HCT116 (cell line): Measurements from ENCODE around the gene VAV1. TPM values are rescaled to one million over a fixed set of nuclear protein-coding genes. Genes with fewer than 3 reads are reported as not detected.

Experiments
- ATAC-seq: fragments of 200-7000 bp; cut with Tn5 transposase; 2 replicates; pipeline ENCODE4 v1.9.1; 2020; ENCODE audit warnings: mild to moderate bottlenecking, moderate library complexity
- BruUV-seq: library from RNA; stranded (reverse); fragments of 400-500 nt; replicated peaks from 2 replicates; lab custom pipeline; 2021; lab: Mats Ljungman, UMichigan
- CTCF ChIA-PET: fragments of 300-600 bp; sonication (Branson Sonifier 250); formaldehyde crosslinking; loops from one replicate; lab custom pipeline; 2021; ENCODE audit warnings: antibody characterized with exemption; lab: Charles Lee
- POLR2A ChIA-PET: fragments of 300-600, 350-600 bp; sonication (Branson Sonifier 250); formaldehyde crosslinking; loops from one replicate; lab custom pipeline; 2021; ENCODE audit warnings: antibody characterized with exemption; lab: Charles Lee
- RAD21 ChIA-PET, 2 experiments: fragments of 300-600 bp; sonication (Branson Sonifier 250); formaldehyde crosslinking; loops; one replicate each; lab custom pipeline; 2023; ENCODE audit warnings: low total read pairs in 2 of 2; ENCODE audit not compliant: uncharacterized antibody in 2 of 2, unreplicated experiment in 2 of 2, low non-redundant PET in 1 of 2; lab: Charles Lee
- DNase-seq: peaks from one replicate; pipeline ENCODE4 v3.0.0-alpha.2; 2010; ENCODE audit warnings: low read depth, low spot score
- H2AFZ ChIP-seq: fragments of 200-600 bp; shearing (Covaris generic), sonication (generic); 2 replicates; pipeline ENCODE4 v1.6.1; 2017; ENCODE audit warnings: low read depth, mixed run types, mixed read lengths, antibody characterized with exemption, low read length; ENCODE audit not compliant: poor library complexity, severe bottlenecking
- H3K27ac ChIP-seq: 2 replicates; pipeline ENCODE4 v1.5.1; 2012; ENCODE audit warnings: low read depth, low read length
- H3K27me3 ChIP-seq: fragments of 200-600 bp; sonication (generic); 2 replicates; pipeline ENCODE4 v1.6.1; 2016; ENCODE audit warnings: mixed run types, low read length, mixed read lengths; ENCODE audit not compliant: insufficient read depth
- H3K36me3 ChIP-seq, 2 experiments: fragments of 200-500 bp in 1 of 2; fragments of 200-600 bp in 1 of 2; sonication (Bioruptor generic) in 1 of 2; sonication (generic) in 1 of 2; 2 replicates each; pipeline versions ENCODE4 v1.5.1 to v1.6.1; 2014 to 2016; ENCODE audit warnings: low read length in 2 of 2, inconsistent platforms in 1 of 2, mixed read lengths in 1 of 2, mixed run types in 1 of 2; ENCODE audit not compliant: insufficient read depth in 2 of 2, control insufficient read depth in 1 of 2
- H3K4me1 ChIP-seq, 2 experiments: fragments of 200-600 bp in 1 of 2; sonication (generic) in 1 of 2; 2 replicates each; pipeline versions ENCODE4 v1.5.1 to v1.6.1; 2012 to 2017; ENCODE audit warnings: low read length in 2 of 2, inconsistent platforms in 1 of 2, mild to moderate bottlenecking in 1 of 2, mixed read lengths in 1 of 2, mixed run types in 1 of 2, moderate library complexity in 1 of 2; ENCODE audit not compliant: insufficient read depth in 2 of 2, control insufficient read depth in 1 of 2
- H3K4me2 ChIP-seq: fragments of 200-600 bp; sonication (generic); 2 replicates; pipeline ENCODE4 v1.6.1; 2017; ENCODE audit warnings: mixed run types, low read length, mixed read lengths
- H3K4me3 ChIP-seq, 2 experiments: fragments of 200-600 bp in 1 of 2; sonication (generic) in 1 of 2; replicated peaks in 1 of 2; 2 replicates each; pipeline ENCODE4 v1.5.1; 2011 to 2016; ENCODE audit warnings: low read length in 2 of 2, control low read depth in 1 of 2, low read depth in 1 of 2, mild to moderate bottlenecking in 1 of 2, mixed read lengths in 1 of 2, mixed run types in 1 of 2
- H3K79me2 ChIP-seq: fragments of 200-600 bp; sonication (generic); 2 replicates; pipeline ENCODE4 v1.6.1; 2017; ENCODE audit warnings: mild to moderate bottlenecking, mixed run types, low read length, moderate library complexity, mixed read lengths; ENCODE audit not compliant: insufficient read depth
- H3K9ac ChIP-seq: fragments of 200-600 bp; sonication (generic); 2 replicates; pipeline ENCODE4 v1.6.1; 2016; ENCODE audit warnings: low read length, mixed read lengths
- H3K9me2 ChIP-seq: fragments of 200-600 bp; sonication (generic), shearing (Covaris generic); 2 replicates; pipeline ENCODE4 v1.6.1; 2017; ENCODE audit warnings: mixed run types, mild to moderate bottlenecking, moderate library complexity; ENCODE audit not compliant: insufficient read depth
- H3K9me3 ChIP-seq, 2 experiments: fragments of 200-500 bp in 1 of 2; fragments of 200-600 bp in 1 of 2; sonication (Bioruptor generic) in 1 of 2; sonication (generic) in 1 of 2; 2 replicates each; pipeline ENCODE4 v1.6.1; 2014 to 2017; ENCODE audit warnings: low read length in 2 of 2, mixed read lengths in 2 of 2, inconsistent platforms in 1 of 2, low read depth in 1 of 2, mild to moderate bottlenecking in 1 of 2, mixed run types in 1 of 2, moderate library complexity in 1 of 2; ENCODE audit not compliant: control insufficient read depth in 1 of 2, insufficient read depth in 1 of 2
- H4K20me1 ChIP-seq: fragments of 200-600 bp; sonication (generic), shearing (Covaris generic); 2 replicates; pipeline ENCODE4 v1.6.1; 2017; ENCODE audit warnings: mixed run types, mild to moderate bottlenecking, moderate library complexity; ENCODE audit not compliant: insufficient read depth
- ATF3 ChIP-seq: IDR thresholded peaks from 2 replicates; pipeline ENCODE4 v1.6.1; 2012
- CBX3 ChIP-seq: IDR thresholded peaks from 2 replicates; pipeline ENCODE4 v1.6.1; 2012; ENCODE audit warnings: low read depth
- CEBPB ChIP-seq: IDR thresholded peaks from 2 replicates; pipeline ENCODE4 v1.6.1; 2012; ENCODE audit warnings: low read depth
- ELF1 ChIP-seq: IDR thresholded peaks from 2 replicates; pipeline ENCODE4 v1.6.1; 2012; ENCODE audit warnings: low read depth, borderline replicate concordance
- EZH2phosphoT487 ChIP-seq: fragments of 200-600 bp; IDR thresholded peaks from 2 replicates; pipeline ENCODE4 v1.6.1; 2018; ENCODE audit warnings: antibody characterized with exemption, borderline replicate concordance
- FOSL1 ChIP-seq: IDR thresholded peaks from 2 replicates; pipeline ENCODE4 v1.6.1; 2012; ENCODE audit warnings: low read depth
- JUND ChIP-seq: IDR thresholded peaks from 2 replicates; pipeline ENCODE4 v1.6.1; 2012
- POLR2A ChIP-seq: IDR thresholded peaks from 2 replicates; pipeline ENCODE4 v1.7.0; 2011; ENCODE audit warnings: borderline replicate concordance; ENCODE audit not compliant: insufficient read depth, insufficient read length; ENCODE audit errors: extremely low read depth
- POLR2AphosphoS5 ChIP-seq: IDR thresholded peaks from 2 replicates; pipeline ENCODE4 v1.6.1; 2011; ENCODE audit warnings: mild to moderate bottlenecking, low read depth, low read length, moderate library complexity
- SIN3A ChIP-seq: IDR thresholded peaks from 2 replicates; pipeline ENCODE4 v1.6.1; 2012; ENCODE audit warnings: low read depth
- SP1 ChIP-seq: IDR thresholded peaks from 2 replicates; pipeline ENCODE4 v1.6.1; 2012; ENCODE audit warnings: low read depth
- SRF ChIP-seq: IDR thresholded peaks from 2 replicates; pipeline ENCODE4 v1.6.1; 2012; ENCODE audit warnings: low read depth
- ZBTB33 ChIP-seq: IDR thresholded peaks from 2 replicates; pipeline ENCODE4 v1.6.1; 2011; ENCODE audit warnings: mild to moderate bottlenecking, low read length, moderate library complexity; ENCODE audit not compliant: insufficient replicate concordance; ENCODE audit errors: extremely low read depth
- ZFX ChIP-seq: fragments of 450-650 bp; IDR thresholded peaks from 2 replicates; pipeline ENCODE4 v1.6.1; 2017
- intact Hi-C: fragments of 100-400 bp; cut with micrococcal nuclease; formaldehyde crosslinking; loops from 2 replicates; pipeline ENCODE4 v1.10.0; 2022
- total RNA-seq: library from RNA; stranded (reverse); gene quantifications from one replicate; pipeline ENCODE4 v1.2.1, GENCODE V29; 2021; ENCODE audit not compliant: unreplicated experiment

VAV1 gene
- total RNA-seq, 1 experiment from 2014 or later: 20.6 TPM

- DNase-seq (no peak), ATAC-seq (no peak)
- H3K79me2 ChIP-seq: no peaks in the 10 kb centered on the region
- H3K9ac ChIP-seq: no peak overlapping the region
- H3K4me3 ChIP-seq: no peak overlapping the region
- no peaks in the 10 kb centered on the region for H4K20me1 ChIP-seq
- H3K4me2 ChIP-seq: no peak overlapping the region
- POLR2A ChIA-PET: no interaction called here
- intact Hi-C loops: no loop called here
- H3K27ac ChIP-seq: no peak overlapping the region
- H2AFZ ChIP-seq: no peak overlapping the region
- no peaks in the 10 kb centered on the region for H3K4me1 ChIP-seq
- RAD21 ChIA-PET: no interaction called here
- H3K36me3 ChIP-seq: 0 out of 4 replicates have a peak, but pooled peaks cover 0 to 6% of the 10 kb centered on the region in 2 experiments
- H3K9me2 ChIP-seq: no peaks in the 10 kb centered on the region
- CTCF ChIA-PET: no interaction called here
- no peaks in the 10 kb centered on the region for H3K9me3 ChIP-seq
- no peak for TF ChIP-seq POLR2A
- no peak for TF ChIP-seq ELF1
- no peak for TF ChIP-seq SP1
- no peak for TF ChIP-seq ZBTB33
- TF ChIP-seq JUND: no peak
- TF ChIP-seq POLR2AphosphoS5: no peak
- TF ChIP-seq FOSL1: no peak
- TF ChIP-seq SRF: no peak
- no peak for TF ChIP-seq ZFX
- TF ChIP-seq ATF3: no peak
- no peak for TF ChIP-seq CEBPB
- TF ChIP-seq CBX3: no peak
- TF ChIP-seq EZH2phosphoT487: no peak
- TF ChIP-seq SIN3A: no peak
- TF ChIP-seq, all 23 proteins: peak for 0
- no peaks in the 10 kb centered on the region for H3K27me3 ChIP-seq
- no TSS peak for BruUV-seq
Observed at GRCh38 chr19:6853868-6854267, 81.4 kb downstream of the VAV1 start.
